Osteocyte (in vitro differentiated cells): ENCODE data around the gene ZDBF2. TPM values are rescaled to one million over a fixed set of nuclear protein-coding genes. Genes with fewer than 3 reads are reported as not detected.

ENCODE experiments used
- DNase-seq: peaks from one replicate; pipeline ENCODE4 v3.0.0; 2021; ENCODE audit warnings: mixed read lengths; ENCODE audit not compliant: unreplicated experiment; ENCODE audit errors: extremely low spot score
- H3K27ac Mint-ChIP-seq: one replicate; pipeline ENCODE4 v1.8.0; 2021; ENCODE audit warnings: mild to moderate bottlenecking, mixed read lengths; ENCODE audit not compliant: unreplicated experiment
- H3K27me3 Mint-ChIP-seq: one replicate; pipeline ENCODE4 v1.8.0; 2021; ENCODE audit warnings: mixed read lengths; ENCODE audit not compliant: unreplicated experiment
- H3K36me3 Mint-ChIP-seq: one replicate; pipeline ENCODE4 v1.8.0; 2021; ENCODE audit warnings: mixed read lengths; ENCODE audit not compliant: unreplicated experiment
- H3K4me1 Mint-ChIP-seq: one replicate; pipeline ENCODE4 v1.8.0; 2021; ENCODE audit warnings: mixed read lengths; ENCODE audit not compliant: unreplicated experiment
- H3K4me3 Mint-ChIP-seq: one replicate; pipeline ENCODE4 v1.8.0; 2021; ENCODE audit warnings: mild to moderate bottlenecking, moderate library complexity, mixed read lengths; ENCODE audit not compliant: unreplicated experiment
- H3K9me3 Mint-ChIP-seq: one replicate; pipeline ENCODE4 v1.8.0; 2021; ENCODE audit warnings: mixed read lengths; ENCODE audit not compliant: unreplicated experiment
- total RNA-seq: library from RNA; stranded (reverse); gene quantifications from 2 replicates; pipeline ENCODE4 v1.2.1, GENCODE V29; 2021
- TF ChIP-seq, protein P1 (sequence below): fragments of 200-600 bp; sonication (generic); IDR thresholded peaks from 2 replicates; pipeline ENCODE4 v1.5.0; 2021; ENCODE audit warnings: antibody characterized with exemption, mild to moderate bottlenecking, moderate library complexity

Gene ZDBF2
- total RNA-seq, 1 donor from 2014 or later: 28.8 TPM

DNA sequence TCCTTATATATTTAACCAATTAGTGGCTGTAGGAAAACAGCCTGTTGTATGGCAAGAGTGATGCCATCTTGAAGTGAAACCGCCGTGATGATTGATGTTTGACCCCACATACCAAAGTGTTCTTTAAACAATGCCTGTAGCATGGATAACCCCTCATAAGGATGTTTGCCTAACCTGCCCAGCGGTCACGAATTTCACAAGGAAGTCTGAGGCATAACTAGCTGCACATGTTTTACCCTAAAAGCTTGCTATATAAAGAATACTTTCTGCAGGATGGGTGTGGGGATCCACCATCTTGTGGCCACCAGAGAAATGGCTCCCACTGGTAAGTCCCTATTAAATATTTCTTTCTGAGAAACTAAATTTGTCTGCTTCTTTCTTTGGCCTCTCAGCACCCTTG is 68.7 kb downstream of the ZDBF2 start:
- H3K36me3 Mint-ChIP-seq: no peaks in the 10 kb centered on the region
- H3K9me3 Mint-ChIP-seq: peaks cover 5% of the 10 kb centered on the region
- H3K4me1 Mint-ChIP-seq: no peaks in the 10 kb centered on the region
- no peak for DNase-seq
- TF ChIP-seq, protein P1, sequence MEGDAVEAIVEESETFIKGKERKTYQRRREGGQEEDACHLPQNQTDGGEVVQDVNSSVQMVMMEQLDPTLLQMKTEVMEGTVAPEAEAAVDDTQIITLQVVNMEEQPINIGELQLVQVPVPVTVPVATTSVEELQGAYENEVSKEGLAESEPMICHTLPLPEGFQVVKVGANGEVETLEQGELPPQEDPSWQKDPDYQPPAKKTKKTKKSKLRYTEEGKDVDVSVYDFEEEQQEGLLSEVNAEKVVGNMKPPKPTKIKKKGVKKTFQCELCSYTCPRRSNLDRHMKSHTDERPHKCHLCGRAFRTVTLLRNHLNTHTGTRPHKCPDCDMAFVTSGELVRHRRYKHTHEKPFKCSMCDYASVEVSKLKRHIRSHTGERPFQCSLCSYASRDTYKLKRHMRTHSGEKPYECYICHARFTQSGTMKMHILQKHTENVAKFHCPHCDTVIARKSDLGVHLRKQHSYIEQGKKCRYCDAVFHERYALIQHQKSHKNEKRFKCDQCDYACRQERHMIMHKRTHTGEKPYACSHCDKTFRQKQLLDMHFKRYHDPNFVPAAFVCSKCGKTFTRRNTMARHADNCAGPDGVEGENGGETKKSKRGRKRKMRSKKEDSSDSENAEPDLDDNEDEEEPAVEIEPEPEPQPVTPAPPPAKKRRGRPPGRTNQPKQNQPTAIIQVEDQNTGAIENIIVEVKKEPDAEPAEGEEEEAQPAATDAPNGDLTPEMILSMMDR: no peak
- peaks cover 14% of the 10 kb centered on the region for H3K27me3 Mint-ChIP-seq
- no peak overlapping the region for H3K4me3 Mint-ChIP-seq
- no peak overlapping the region for H3K27ac Mint-ChIP-seq

DNA sequence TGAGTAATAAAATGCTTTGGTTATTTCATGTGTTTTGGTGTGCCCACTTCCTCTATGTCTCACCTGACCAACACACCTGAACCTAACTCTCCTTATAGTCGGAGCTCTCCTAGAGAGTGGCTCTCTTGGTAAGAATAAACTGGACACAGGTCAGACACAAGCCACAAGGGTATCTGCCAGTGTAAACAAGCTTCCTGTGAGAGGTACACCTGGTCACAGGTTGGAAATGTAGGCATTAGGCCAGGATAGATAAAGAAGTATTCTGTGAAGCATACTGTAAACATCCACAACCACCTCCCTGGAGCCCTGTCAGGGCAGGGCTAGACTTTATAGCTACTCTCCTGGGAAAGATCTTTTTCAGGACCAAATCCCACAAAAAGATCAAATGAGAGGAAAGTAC is 69.4 kb downstream of the ZDBF2 start:
- Mint-ChIP-seq H3K4me1 (no peaks in the 10 kb centered on the region), H3K9me3 (peaks cover 5% of the 10 kb centered on the region), H3K27ac (no peak overlapping the region), H3K27me3 (peaks cover 12% of the 10 kb centered on the region), H3K4me3 (no peak overlapping the region), H3K36me3 (no peaks in the 10 kb centered on the region)
- TF ChIP-seq, protein P1: no peak
- no peak for DNase-seq

DNA sequence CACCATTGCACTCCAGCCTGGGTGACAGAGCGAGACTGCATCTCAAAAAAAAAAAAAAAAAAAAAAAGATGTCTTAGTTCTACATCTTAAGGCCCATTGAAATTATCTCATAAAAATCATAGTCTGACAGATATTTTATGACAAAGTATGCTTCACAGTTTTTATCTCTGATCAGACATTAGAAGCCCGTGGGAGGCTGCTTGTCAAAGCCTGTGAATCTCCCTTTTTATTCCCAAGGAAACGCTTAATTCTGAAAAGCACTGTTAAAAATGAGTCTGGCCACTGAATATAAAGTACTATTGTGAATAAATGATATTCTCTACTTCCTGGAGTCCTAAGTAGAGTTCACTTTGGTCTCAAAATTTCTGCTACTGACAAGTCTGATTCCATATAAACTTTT is 71.1 kb downstream of the ZDBF2 start:
- TF ChIP-seq, protein P1: no peak
- Mint-ChIP-seq H3K9me3 (peaks cover 9% of the 10 kb centered on the region), H3K27ac (no peak overlapping the region), H3K4me1 (no peaks in the 10 kb centered on the region), H3K27me3 (peaks cover 10% of the 10 kb centered on the region), H3K4me3 (no peak overlapping the region), H3K36me3 (no peaks in the 10 kb centered on the region)
- no peak for DNase-seq

DNA sequence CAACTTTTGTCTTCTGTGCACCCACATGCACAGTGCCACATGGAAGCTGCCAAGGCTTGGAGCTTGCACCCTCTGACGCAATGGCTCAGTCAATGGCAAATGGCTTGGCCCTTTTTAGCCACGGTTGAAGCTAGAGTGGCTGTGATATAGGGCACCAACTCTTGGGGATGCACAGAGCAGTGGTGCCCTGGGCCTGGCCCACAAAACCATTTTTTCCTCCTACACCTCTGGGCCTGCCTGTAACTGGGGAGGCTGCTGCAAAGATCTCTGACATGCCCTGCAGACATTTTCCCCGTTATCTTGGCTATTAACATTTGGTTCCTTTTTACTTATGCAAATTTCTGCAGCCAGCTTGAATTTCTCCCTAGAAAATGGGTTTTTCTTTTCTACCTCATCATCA is 74.9 kb downstream of the ZDBF2 start:
- no peaks in the 10 kb centered on the region for H3K4me1 Mint-ChIP-seq
- TF ChIP-seq, protein P1: no peak
- no peak overlapping the region for H3K4me3 Mint-ChIP-seq
- H3K27me3 Mint-ChIP-seq: peaks cover 7% of the 10 kb centered on the region
- no peak for DNase-seq
- no peaks in the 10 kb centered on the region for H3K36me3 Mint-ChIP-seq
- H3K9me3 Mint-ChIP-seq: peaks cover 9% of the 10 kb centered on the region
- no peak overlapping the region for H3K27ac Mint-ChIP-seq

DNA sequence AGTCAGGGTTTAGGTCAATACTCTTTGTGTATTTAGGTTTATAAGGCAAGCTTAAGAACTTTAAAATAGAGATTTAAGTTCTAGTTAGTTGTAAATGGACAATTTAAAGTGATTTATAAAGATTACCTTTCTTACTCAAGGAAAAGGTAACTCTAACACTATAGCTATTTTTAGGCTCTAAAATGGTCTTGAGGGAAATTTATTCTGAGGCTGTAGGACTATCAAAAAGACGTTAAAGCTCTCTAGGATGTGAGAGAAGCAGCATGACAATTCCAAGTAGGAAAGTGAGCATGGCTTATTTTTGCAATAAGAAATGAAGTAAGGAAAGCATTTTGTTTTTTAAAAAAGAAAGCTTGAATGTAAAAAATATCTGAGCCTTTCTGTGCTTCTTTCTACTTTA is 78.1 kb downstream of the ZDBF2 start:
- no peak for DNase-seq
- peaks cover 7% of the 10 kb centered on the region for H3K27me3 Mint-ChIP-seq
- peaks cover 9% of the 10 kb centered on the region for H3K9me3 Mint-ChIP-seq
- H3K4me3 Mint-ChIP-seq: no peak overlapping the region
- no peaks in the 10 kb centered on the region for H3K4me1 Mint-ChIP-seq
- no peak overlapping the region for H3K27ac Mint-ChIP-seq
- TF ChIP-seq, protein P1: no peak
- H3K36me3 Mint-ChIP-seq: no peaks in the 10 kb centered on the region
